ENCODE measurements around the gene ANHX. TPM values are rescaled to one million over a fixed set of nuclear protein-coding genes. Genes with fewer than 3 reads are reported as not detected.

The ANHX gene
- total RNA-seq, 1 experiment from 2014 or later, result not detected

DNA sequence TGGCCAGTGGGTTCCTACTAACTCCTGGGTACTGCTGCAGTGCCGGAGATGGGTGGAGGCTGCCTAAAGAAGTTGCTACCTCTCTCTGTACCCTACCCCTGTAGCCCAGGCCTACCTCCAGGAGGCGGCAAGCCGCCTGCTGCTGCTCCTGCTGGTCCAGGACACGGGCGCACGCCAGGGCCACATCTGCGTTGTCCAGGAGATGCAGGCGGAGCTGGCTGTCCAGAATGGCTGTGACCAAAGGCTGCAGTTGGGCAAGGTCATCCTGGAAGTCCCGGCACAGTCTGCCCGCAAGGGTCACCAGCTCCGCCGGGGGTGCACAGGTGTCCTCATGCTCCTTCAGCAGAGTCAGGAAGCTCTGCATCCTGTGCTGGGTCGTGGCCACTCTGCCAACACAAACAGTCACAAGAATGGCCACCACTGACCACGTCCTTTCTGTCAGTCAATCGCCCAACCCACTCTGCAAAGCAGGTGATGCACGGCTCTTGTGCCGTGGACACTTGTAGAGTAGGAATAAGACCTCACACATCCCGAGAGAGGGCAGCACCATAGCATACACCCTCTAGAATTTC is 1.6 kb downstream of the ANHX start:
- Histone ChIP-seq H3K36me3 (ENCODE audit: insufficient read depth, low read length, poor library complexity, severe bottlenecking) (no peaks in the 10 kb centered on the region), H3K4me3 (ENCODE audit: low read depth, low read length, poor library complexity, severe bottlenecking) (no peak overlapping the region), H3K9me3 (ENCODE audit: low read depth, low read length, poor library complexity, severe bottlenecking) (peaks cover 7% of the 10 kb centered on the region), H3K4me1 (ENCODE audit: insufficient read depth, low read length, poor library complexity, severe bottlenecking) (no peaks in the 10 kb centered on the region), H3K27me3 (replicated peaks; ENCODE audit: insufficient read depth, low read depth, low read length, poor library complexity) (no peaks in the 10 kb centered on the region), H3K27ac (ENCODE audit: low read depth, low read length, poor library complexity, severe bottlenecking) (no peak overlapping the region)
- ChIA-PET POLR2A (ENCODE audit: low non-redundant PET) (no interaction called here), CTCF (no interaction called here)
- DNase-seq (ENCODE audit: low spot score), result no peak
- no TSS peak for BruUV-seq (replicated peaks)
- TF ChIP-seq, protein P1, sequence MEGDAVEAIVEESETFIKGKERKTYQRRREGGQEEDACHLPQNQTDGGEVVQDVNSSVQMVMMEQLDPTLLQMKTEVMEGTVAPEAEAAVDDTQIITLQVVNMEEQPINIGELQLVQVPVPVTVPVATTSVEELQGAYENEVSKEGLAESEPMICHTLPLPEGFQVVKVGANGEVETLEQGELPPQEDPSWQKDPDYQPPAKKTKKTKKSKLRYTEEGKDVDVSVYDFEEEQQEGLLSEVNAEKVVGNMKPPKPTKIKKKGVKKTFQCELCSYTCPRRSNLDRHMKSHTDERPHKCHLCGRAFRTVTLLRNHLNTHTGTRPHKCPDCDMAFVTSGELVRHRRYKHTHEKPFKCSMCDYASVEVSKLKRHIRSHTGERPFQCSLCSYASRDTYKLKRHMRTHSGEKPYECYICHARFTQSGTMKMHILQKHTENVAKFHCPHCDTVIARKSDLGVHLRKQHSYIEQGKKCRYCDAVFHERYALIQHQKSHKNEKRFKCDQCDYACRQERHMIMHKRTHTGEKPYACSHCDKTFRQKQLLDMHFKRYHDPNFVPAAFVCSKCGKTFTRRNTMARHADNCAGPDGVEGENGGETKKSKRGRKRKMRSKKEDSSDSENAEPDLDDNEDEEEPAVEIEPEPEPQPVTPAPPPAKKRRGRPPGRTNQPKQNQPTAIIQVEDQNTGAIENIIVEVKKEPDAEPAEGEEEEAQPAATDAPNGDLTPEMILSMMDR (conservative IDR thresholded peaks at IDR 0.05; ENCODE audit: low read depth, low read length), result no peak
- no peak for TF ChIP-seq EZH2 (IDR thresholded peaks at IDR 0.05; ENCODE audit: borderline replicate concordance, low read depth, low read length, poor library complexity, severe bottlenecking)
- intact Hi-C loops (cut with micrococcal nuclease; ENCODE audit: unreplicated experiment), result no loop called here

DNA sequence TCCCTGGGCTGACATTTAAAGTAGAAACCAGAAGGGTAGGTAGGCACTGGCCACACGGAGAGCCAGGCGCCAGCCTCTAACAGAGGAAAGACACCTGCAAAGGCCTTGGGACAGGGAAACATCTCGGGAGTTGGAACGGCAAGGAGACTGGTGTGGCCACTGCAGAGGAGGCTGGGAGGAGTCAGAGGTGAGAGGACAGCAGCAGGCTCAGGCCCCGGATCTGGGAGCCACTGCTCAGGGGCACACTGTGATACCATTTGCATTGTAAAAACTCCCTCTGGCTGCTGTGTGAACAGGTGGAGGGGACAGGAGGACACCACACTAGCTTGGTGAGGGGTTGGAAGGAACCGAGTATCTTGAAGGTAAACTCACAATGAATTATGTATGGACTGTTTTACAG is 2.7 kb downstream of the ANHX start:
- no peaks in the 10 kb centered on the region for H3K4me1 ChIP-seq (ENCODE audit: insufficient read depth, low read length, poor library complexity, severe bottlenecking)
- peaks cover 13% of the 10 kb centered on the region for H3K9me3 ChIP-seq (ENCODE audit: low read depth, low read length, poor library complexity, severe bottlenecking)
- H3K27ac ChIP-seq (ENCODE audit: low read depth, low read length, poor library complexity, severe bottlenecking), result no peak overlapping the region
- no peak overlapping the region for H3K4me3 ChIP-seq (ENCODE audit: low read depth, low read length, poor library complexity, severe bottlenecking)
- intact Hi-C loops (cut with micrococcal nuclease; ENCODE audit: unreplicated experiment), result no loop called here
- no peak for DNase-seq (ENCODE audit: low spot score)
- BruUV-seq (replicated peaks), result no TSS peak
- ChIA-PET POLR2A (ENCODE audit: low non-redundant PET) (no interaction called here), CTCF (no interaction called here)
- H3K36me3 ChIP-seq (ENCODE audit: insufficient read depth, low read length, poor library complexity, severe bottlenecking), result no peaks in the 10 kb centered on the region
- TF ChIP-seq, protein P1 (conservative IDR thresholded peaks at IDR 0.05; ENCODE audit: low read depth, low read length), result no peak
- TF ChIP-seq EZH2 (IDR thresholded peaks at IDR 0.05; ENCODE audit: borderline replicate concordance, low read depth, low read length, poor library complexity, severe bottlenecking), result no peak
- H3K27me3 ChIP-seq (replicated peaks; ENCODE audit: insufficient read depth, low read depth, low read length, poor library complexity), result no peaks in the 10 kb centered on the region

DNA sequence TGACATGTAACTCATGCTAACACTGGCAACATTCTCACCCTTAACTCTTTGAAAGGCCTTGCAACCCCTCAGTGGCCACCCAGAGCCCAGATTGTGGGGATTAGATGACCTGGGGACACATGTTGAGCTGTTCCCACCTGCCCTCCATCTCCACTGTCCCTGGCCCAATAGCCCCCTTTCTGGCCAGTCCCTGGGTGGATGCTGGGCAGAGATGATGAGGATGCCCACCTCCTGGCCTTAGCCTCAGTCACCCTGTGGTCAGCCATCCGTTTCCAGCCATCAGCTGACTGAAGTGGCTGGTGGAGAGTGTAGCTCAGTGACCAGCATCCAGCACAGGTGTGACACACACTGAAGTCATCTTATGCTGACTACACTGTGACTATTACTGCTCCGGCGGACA is 4.7 kb downstream of the ANHX start:
- no peak for TF ChIP-seq EZH2 (IDR thresholded peaks at IDR 0.05; ENCODE audit: borderline replicate concordance, low read depth, low read length, poor library complexity, severe bottlenecking)
- TF ChIP-seq, protein P1 (conservative IDR thresholded peaks at IDR 0.05; ENCODE audit: low read depth, low read length), result no peak
- H3K27me3 ChIP-seq (replicated peaks; ENCODE audit: insufficient read depth, low read depth, low read length, poor library complexity), result no peaks in the 10 kb centered on the region
- peaks cover 17% of the 10 kb centered on the region for H3K9me3 ChIP-seq (ENCODE audit: low read depth, low read length, poor library complexity, severe bottlenecking)
- BruUV-seq (replicated peaks), result no TSS peak
- ChIA-PET CTCF (no interaction called here), POLR2A (ENCODE audit: low non-redundant PET) (no interaction called here)
- no peaks in the 10 kb centered on the region for H3K4me1 ChIP-seq (ENCODE audit: insufficient read depth, low read length, poor library complexity, severe bottlenecking)
- no peak overlapping the region for H3K4me3 ChIP-seq (ENCODE audit: low read depth, low read length, poor library complexity, severe bottlenecking)
- no peak overlapping the region for H3K27ac ChIP-seq (ENCODE audit: low read depth, low read length, poor library complexity, severe bottlenecking)
- H3K36me3 ChIP-seq (ENCODE audit: insufficient read depth, low read length, poor library complexity, severe bottlenecking), result no peaks in the 10 kb centered on the region
- no peak for DNase-seq (ENCODE audit: low spot score)
- intact Hi-C loops (cut with micrococcal nuclease; ENCODE audit: unreplicated experiment), result no loop called here
